Measurements from ENCODE around the gene TMEM156. TPM values are rescaled to one million over a fixed set of nuclear protein-coding genes. Genes with fewer than 3 reads are reported as not detected.

TMEM156 gene, protein sequence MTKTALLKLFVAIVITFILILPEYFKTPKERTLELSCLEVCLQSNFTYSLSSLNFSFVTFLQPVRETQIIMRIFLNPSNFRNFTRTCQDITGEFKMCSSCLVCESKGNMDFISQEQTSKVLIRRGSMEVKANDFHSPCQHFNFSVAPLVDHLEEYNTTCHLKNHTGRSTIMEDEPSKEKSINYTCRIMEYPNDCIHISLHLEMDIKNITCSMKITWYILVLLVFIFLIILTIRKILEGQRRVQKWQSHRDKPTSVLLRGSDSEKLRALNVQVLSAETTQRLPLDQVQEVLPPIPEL
- total RNA-seq (2022; extraction: Qiagen RNA extraction; ENCODE audit: low read depth), result 15.7 to 27.8 TPM (median 18.8 TPM) in 5 replicates

DNA sequence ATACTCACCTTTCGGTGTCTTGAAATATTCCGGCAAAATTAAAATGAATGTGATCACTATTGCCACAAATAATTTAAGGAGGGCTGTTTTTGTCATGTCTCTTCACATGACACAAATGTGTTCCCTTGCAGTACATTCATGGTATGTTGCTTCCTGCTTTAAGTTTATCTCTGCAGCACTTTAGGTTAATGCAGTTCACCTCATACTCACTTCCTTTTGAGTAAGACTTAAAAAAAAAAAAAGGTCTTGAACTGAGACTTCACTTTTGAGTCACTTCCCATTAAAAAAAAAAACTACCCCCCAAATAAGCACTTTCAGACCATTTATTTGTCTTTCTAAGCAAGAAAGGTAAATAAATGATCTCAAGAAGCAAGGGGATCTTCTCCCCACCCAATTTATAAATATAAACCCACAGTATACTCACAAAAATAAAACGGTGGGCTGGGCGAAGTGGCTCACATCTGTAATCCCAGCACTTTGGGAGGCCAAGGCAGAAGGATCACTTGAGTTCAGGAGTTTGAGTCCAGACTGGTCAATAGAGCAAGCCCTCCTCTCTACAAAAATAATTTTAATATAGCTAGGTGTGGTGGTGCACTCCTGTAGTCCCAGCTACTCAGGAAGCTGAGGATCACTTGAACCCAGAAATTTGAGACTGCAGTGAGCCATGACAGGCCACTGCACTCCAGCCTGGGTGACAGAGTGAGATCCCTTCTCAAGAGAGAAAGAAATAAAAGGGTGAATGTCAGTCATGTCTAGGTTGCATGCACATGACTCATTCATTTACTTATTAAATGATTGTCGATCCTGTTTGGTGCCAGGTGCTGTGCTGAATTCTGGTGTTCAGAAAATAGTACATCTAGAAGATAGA lies at the start of gene TMEM156:
Gene TMEM156 (minus strand): TSS at position 192 of the 868 bp plus-strand sequence. CDS start 96 bp downstream, at position 96.

DNA sequence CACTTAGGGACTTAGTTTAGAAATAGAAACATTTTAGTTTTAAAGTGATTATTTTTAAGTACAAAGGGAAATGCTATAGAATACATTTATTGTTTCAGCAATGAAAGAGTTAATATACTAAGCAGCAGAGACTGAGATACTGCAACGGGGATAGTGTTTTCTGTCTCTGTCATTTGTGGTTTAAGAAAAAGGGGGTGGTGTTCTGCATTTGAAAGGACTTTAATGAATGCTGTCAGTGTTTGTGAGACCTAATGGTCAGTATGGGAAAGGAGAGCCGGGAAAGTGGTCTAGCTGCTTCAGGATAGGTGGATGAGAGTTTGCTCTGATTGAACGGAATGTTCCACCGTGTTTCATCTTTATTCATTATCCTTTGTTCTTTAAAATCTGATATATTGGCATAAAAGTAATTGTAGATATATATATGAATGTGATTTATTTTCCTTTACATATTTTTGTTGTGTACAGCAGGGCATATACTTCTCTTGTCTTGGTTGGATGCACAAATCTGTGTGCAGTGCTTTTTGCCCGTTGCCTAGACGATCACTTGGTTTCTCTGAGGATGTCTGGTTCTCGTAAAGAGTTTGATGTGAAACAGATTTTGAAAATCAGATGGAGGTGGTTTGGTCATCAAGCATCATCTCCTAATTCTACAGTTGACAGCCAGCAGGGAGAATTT lies 30.0 kb upstream of the TMEM156 start, which contains the start of gene KLHL5:
Gene KLHL5 (plus strand): TSS at position 139 of the 676 bp plus-strand sequence. CDS start 421 bp downstream, at position 560.

Other genes starting within 250 kb of the TMEM156 start
- gene TLR10, start 249.4 kb downstream of the TMEM156 start, total RNA-seq (2022; extraction: Qiagen RNA extraction; ENCODE audit: low read depth), result 0.06 TPM in 1 of 5 replicates, not detected in the others
- 0.17 to 0.81 TPM (median 0.32 TPM) in 5 replicates for gene TLR1, start 227.6 kb downstream of the TMEM156 start, total RNA-seq (2022; extraction: Qiagen RNA extraction; ENCODE audit: low read depth)
- gene TLR6, start 175.6 kb downstream of the TMEM156 start, total RNA-seq (2022; extraction: Qiagen RNA extraction; ENCODE audit: low read depth), result 2.1 to 3.5 TPM (median 3.0 TPM) in 5 replicates
- 20.1 to 43.9 TPM (median 34.9 TPM) in 5 replicates for gene FAM114A1, start 164.6 kb downstream of the TMEM156 start, total RNA-seq (2022; extraction: Qiagen RNA extraction; ENCODE audit: low read depth)
- gene KLHL5, start 29.8 kb upstream of the TMEM156 start, total RNA-seq (2022; extraction: Qiagen RNA extraction; ENCODE audit: low read depth), result 42.1 to 61.8 TPM (median 57.5 TPM) in 5 replicates
- gene WDR19, start 150.1 kb upstream of the TMEM156 start, total RNA-seq (2022; extraction: Qiagen RNA extraction; ENCODE audit: low read depth), result 6.4 to 11.2 TPM (median 8.1 TPM) in 5 replicates

Data from A549 treated with ZK216348 at 1 μM for 4 hours (cell line).